ENCODE results near the gene SLC38A9. TPM values are rescaled to one million over a fixed set of nuclear protein-coding genes. Genes with fewer than 3 reads are reported as not detected.

The SLC38A9 gene
- total and polyA plus RNA-seq, 7 experiments from 2014 or later = 12.2 to 32.6 (median 22.2) TPM

DNA sequence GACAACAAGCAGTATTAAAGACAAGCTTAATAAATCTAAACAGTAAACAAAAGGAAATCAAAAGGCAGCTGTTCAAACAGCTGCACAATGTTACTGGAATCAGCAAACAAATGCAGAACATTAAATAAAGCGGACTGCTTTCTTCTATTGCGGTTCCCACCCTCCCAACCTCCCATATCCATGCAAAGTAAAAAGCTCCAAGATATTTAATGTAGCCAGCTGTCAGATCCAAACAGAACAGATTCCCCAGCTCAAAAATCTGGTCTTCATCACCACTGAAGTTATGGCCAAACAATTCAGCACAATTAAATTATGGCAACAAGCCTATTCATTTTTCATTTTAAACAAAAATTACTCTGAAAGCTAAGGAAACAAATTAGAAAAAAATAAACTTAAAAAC, 75.9 kb downstream of the SLC38A9 start:
- intact Hi-C loops (cut with micrococcal nuclease) = no loop called here
- H3K36me3 ChIP-seq (ENCODE audit: control insufficient read depth in 2 of 3, insufficient read depth in 3 of 3, low read length in 3 of 3) = peaks cover 0 to 5% (median 0%) of the 10 kb centered on the region in 3 experiments
- H3K27me3 ChIP-seq (ENCODE audit: control insufficient read depth in 2 of 2, insufficient read depth in 2 of 2, low read length in 2 of 2) = no peaks in the 10 kb centered on the region
- Mint-ChIP-seq H3K27ac (no peak overlapping the region), H3K9me3 (no peaks in the 10 kb centered on the region), H3K36me3 (peaks cover 6 to 40% (median 12%) of the 10 kb centered on the region in 5 donors), H3K4me1 (peaks cover 0 to 18% (median 12%) of the 10 kb centered on the region in 7 donors), H3K4me3 (no peak overlapping the region), H3K27me3 (no peaks in the 10 kb centered on the region)
- ChIA-PET CTCF (interaction anchor here (1.0 kb wide), 1 partner anchor 11 kb away, joined by 4 read pairs; no protein-coding TSS in a partner anchor), POLR2A (interaction anchor here (0.8 kb wide), 1 partner anchor 17 kb away, joined by 3 read pairs; no protein-coding TSS in a partner anchor)
- no peak overlapping the region for H3K27ac ChIP-seq (ENCODE audit: low read depth, low read length)
- no peaks in the 10 kb centered on the region for H3K9me3 ChIP-seq (ENCODE audit: control insufficient read depth in 2 of 3, low read length in 3 of 3)
- H3K4me3 ChIP-seq (ENCODE audit: low read length) = no peak overlapping the region
- no peaks in the 10 kb centered on the region for H3K4me1 ChIP-seq (ENCODE audit: control insufficient read depth in 2 of 2, insufficient read depth in 2 of 2, low read length in 2 of 2)
- DNase-seq (no peak), ATAC-seq (no peak)

GRCh38 chr5:55634866-55635265, 77.3 kb downstream of the SLC38A9 start:
- CTCF ChIA-PET = no interaction called here
- Histone ChIP-seq H3K27ac (ENCODE audit: low read depth, low read length) (no peak overlapping the region), H3K27me3 (ENCODE audit: control insufficient read depth in 2 of 2, insufficient read depth in 2 of 2, low read length in 2 of 2) (no peaks in the 10 kb centered on the region), H3K4me1 (ENCODE audit: control insufficient read depth in 2 of 2, insufficient read depth in 2 of 2, low read length in 2 of 2) (no peaks in the 10 kb centered on the region), H3K4me3 (ENCODE audit: low read length) (no peak overlapping the region), H3K36me3 (ENCODE audit: control insufficient read depth in 2 of 3, insufficient read depth in 3 of 3, low read length in 3 of 3) (peaks cover 0 to 5% (median 0%) of the 10 kb centered on the region in 3 experiments), H3K9me3 (ENCODE audit: control insufficient read depth in 2 of 3, low read length in 3 of 3) (no peaks in the 10 kb centered on the region)
- peak overlapping the region in 1 of 10 donors; percentile 17 for H3K4me3 Mint-ChIP-seq
- H3K27ac Mint-ChIP-seq = peak overlapping the region in 1 of 9 donors; percentile 18
- DNase-seq (no peak), ATAC-seq (no peak)
- POLR2A ChIA-PET = no interaction called here
- no peaks in the 10 kb centered on the region for H3K27me3 Mint-ChIP-seq
- intact Hi-C loops (cut with micrococcal nuclease) = loop anchor here in 1 of 2 donors (2.0 kb wide), 1 partner anchor 16 kb away; no protein-coding TSS in a partner anchor
- peaks cover 0 to 18% (median 12%) of the 10 kb centered on the region in 7 donors for H3K4me1 Mint-ChIP-seq
- H3K9me3 Mint-ChIP-seq = no peaks in the 10 kb centered on the region
- peaks cover 4 to 35% (median 13%) of the 10 kb centered on the region in 5 donors for H3K36me3 Mint-ChIP-seq

- peaks cover 0 to 5% (median 0%) of the 10 kb centered on the region in 3 experiments for H3K36me3 ChIP-seq (ENCODE audit: control insufficient read depth in 2 of 3, insufficient read depth in 3 of 3, low read length in 3 of 3)
- Mint-ChIP-seq H3K4me1 (peaks cover 0 to 18% (median 12%) of the 10 kb centered on the region in 7 donors), H3K27me3 (no peaks in the 10 kb centered on the region), H3K36me3 (peaks cover 4 to 37% (median 15%) of the 10 kb centered on the region in 5 donors), H3K9me3 (no peaks in the 10 kb centered on the region), H3K27ac (peak overlapping the region in 8 of 9 donors; percentile 16 to 81 (median 43)), H3K4me3 (peak overlapping the region in 8 of 10 donors; percentile 32 to 68 (median 52))
- POLR2A ChIA-PET = no interaction called here
- H3K9me3 ChIP-seq (ENCODE audit: control insufficient read depth in 2 of 3, low read length in 3 of 3) = no peaks in the 10 kb centered on the region
- no peak overlapping the region for H3K4me3 ChIP-seq (ENCODE audit: low read length)
- ATAC-seq (no peak), DNase-seq (no peak)
- CTCF ChIA-PET = no interaction called here
- H3K27me3 ChIP-seq (ENCODE audit: control insufficient read depth in 2 of 2, insufficient read depth in 2 of 2, low read length in 2 of 2) = no peaks in the 10 kb centered on the region
- H3K4me1 ChIP-seq (ENCODE audit: control insufficient read depth in 2 of 2, insufficient read depth in 2 of 2, low read length in 2 of 2) = no peaks in the 10 kb centered on the region
- intact Hi-C loops (cut with micrococcal nuclease) = loop anchor here in 1 of 2 donors (2.0 kb wide), 1 partner anchor 16 kb away; no protein-coding TSS in a partner anchor
- no peak overlapping the region for H3K27ac ChIP-seq (ENCODE audit: low read depth, low read length)
Observed at GRCh38 chr5:55634209-55634805, 77.8 kb downstream of the SLC38A9 start.

DNA sequence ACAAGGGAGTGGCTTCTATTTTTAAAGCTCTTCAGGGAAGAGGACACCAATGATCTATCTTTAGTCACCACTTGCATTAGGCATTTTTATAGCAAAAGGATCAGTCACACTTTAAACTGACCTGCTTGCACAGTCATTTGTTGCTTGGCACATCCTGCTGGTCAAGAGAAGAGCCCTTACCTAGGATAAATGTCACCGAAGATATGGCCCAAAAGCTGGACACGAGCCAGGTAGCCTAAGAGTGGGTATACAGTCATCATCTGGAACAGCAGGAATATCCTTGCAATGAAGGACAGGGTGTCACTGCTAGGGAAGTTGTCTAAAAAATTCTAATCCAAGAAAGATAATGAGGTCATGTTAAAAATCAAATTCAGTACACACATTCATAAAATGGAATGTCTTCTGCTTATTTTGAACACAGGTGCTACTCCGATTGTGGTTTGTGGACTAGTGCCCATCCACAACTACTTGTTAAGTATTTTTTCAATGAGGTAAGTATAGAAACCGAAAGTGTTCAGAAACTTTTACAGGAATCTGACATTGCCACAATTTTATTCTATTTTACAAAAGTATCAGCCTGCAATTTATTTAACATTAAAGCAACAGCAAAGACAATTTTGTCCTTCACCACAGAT, 78.4 kb downstream of the SLC38A9 start:
- peaks cover 0 to 18% (median 12%) of the 10 kb centered on the region in 7 donors for H3K4me1 Mint-ChIP-seq
- H3K4me3 Mint-ChIP-seq = peak overlapping the region in 8 of 10 donors; percentile 32 to 68 (median 55)
- H3K27ac ChIP-seq (ENCODE audit: low read depth, low read length) = no peak overlapping the region
- no peaks in the 10 kb centered on the region for H3K9me3 Mint-ChIP-seq
- H3K4me1 ChIP-seq (ENCODE audit: control insufficient read depth in 2 of 2, insufficient read depth in 2 of 2, low read length in 2 of 2) = no peaks in the 10 kb centered on the region
- H3K36me3 ChIP-seq (ENCODE audit: control insufficient read depth in 2 of 3, insufficient read depth in 3 of 3, low read length in 3 of 3) = peaks cover 0 to 5% (median 0%) of the 10 kb centered on the region in 3 experiments
- CTCF ChIA-PET = no interaction called here
- H3K9me3 ChIP-seq (ENCODE audit: control insufficient read depth in 2 of 3, low read length in 3 of 3) = no peaks in the 10 kb centered on the region
- no peak for ATAC-seq
- H3K4me3 ChIP-seq (ENCODE audit: low read length) = no peak overlapping the region
- POLR2A ChIA-PET = no interaction called here
- peak overlapping the region in 8 of 9 donors; percentile 16 to 81 (median 43) for H3K27ac Mint-ChIP-seq
- intact Hi-C loops (cut with micrococcal nuclease) = loop anchor here in 1 of 2 donors (2.0 kb wide), 1 partner anchor 17 kb away; no protein-coding TSS in a partner anchor
- no peaks in the 10 kb centered on the region for H3K27me3 ChIP-seq (ENCODE audit: control insufficient read depth in 2 of 2, insufficient read depth in 2 of 2, low read length in 2 of 2)
- peak in 1 of 9 donors; percentile 3 for DNase-seq
- no peaks in the 10 kb centered on the region for H3K27me3 Mint-ChIP-seq
- H3K36me3 Mint-ChIP-seq = peaks cover 4 to 35% (median 14%) of the 10 kb centered on the region in 5 donors

GRCh38 chr5:55629815-55630214, 82.3 kb downstream of the SLC38A9 start:
- no peak overlapping the region for H3K4me3 ChIP-seq (ENCODE audit: low read length)
- no peak overlapping the region for H3K4me3 Mint-ChIP-seq
- no peak overlapping the region for H3K27ac ChIP-seq (ENCODE audit: low read depth, low read length)
- H3K27me3 ChIP-seq (ENCODE audit: control insufficient read depth in 2 of 2, insufficient read depth in 2 of 2, low read length in 2 of 2) = no peaks in the 10 kb centered on the region
- no peaks in the 10 kb centered on the region for H3K4me1 ChIP-seq (ENCODE audit: control insufficient read depth in 2 of 2, insufficient read depth in 2 of 2, low read length in 2 of 2)
- ATAC-seq = no peak
- H3K36me3 ChIP-seq (ENCODE audit: control insufficient read depth in 2 of 3, insufficient read depth in 3 of 3, low read length in 3 of 3) = peaks cover 0 to 5% (median 0%) of the 10 kb centered on the region in 3 experiments
- no peak for DNase-seq
- CTCF ChIA-PET = no interaction called here
- H3K27me3 Mint-ChIP-seq = no peaks in the 10 kb centered on the region
- H3K36me3 Mint-ChIP-seq = peaks cover 0 to 39% (median 15%) of the 10 kb centered on the region in 5 donors
- intact Hi-C loops (cut with micrococcal nuclease) = no loop called here
- no peak overlapping the region for H3K27ac Mint-ChIP-seq
- POLR2A ChIA-PET = interaction anchor here (0.6 kb wide), 1 partner anchor 181 kb away, joined by 3 read pairs; no protein-coding TSS in a partner anchor
- no peaks in the 10 kb centered on the region for H3K9me3 ChIP-seq (ENCODE audit: control insufficient read depth in 2 of 3, low read length in 3 of 3)
- H3K9me3 Mint-ChIP-seq = no peaks in the 10 kb centered on the region
- peaks cover 0 to 25% (median 8%) of the 10 kb centered on the region in 7 donors for H3K4me1 Mint-ChIP-seq

DNA sequence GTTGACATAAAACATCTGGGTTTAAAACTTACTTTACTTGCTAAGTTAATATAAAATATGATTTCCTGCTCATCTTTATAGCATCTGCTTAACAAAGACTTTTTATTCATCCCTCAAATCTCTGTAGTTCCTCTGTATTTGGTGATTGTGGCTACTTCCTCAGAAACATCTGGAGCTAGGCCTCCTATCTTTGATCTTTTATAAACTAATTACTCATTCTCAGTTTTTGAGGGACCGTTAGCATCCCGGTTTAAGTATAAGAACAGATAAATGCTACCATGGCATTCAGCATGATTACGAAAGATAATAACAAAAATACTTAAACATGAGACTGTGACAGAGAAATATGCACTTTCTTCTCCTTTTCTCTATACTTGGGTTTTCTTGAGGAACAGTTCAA, 85.3 kb downstream of the SLC38A9 start:
- Histone ChIP-seq H3K36me3 (ENCODE audit: control insufficient read depth in 2 of 3, insufficient read depth in 3 of 3, low read length in 3 of 3) (no peaks in the 10 kb centered on the region), H3K9me3 (ENCODE audit: control insufficient read depth in 2 of 3, low read length in 3 of 3) (no peaks in the 10 kb centered on the region), H3K27me3 (ENCODE audit: control insufficient read depth in 2 of 2, insufficient read depth in 2 of 2, low read length in 2 of 2) (no peaks in the 10 kb centered on the region), H3K27ac (ENCODE audit: low read depth, low read length) (no peak overlapping the region), H3K4me1 (ENCODE audit: control insufficient read depth in 2 of 2, insufficient read depth in 2 of 2, low read length in 2 of 2) (no peaks in the 10 kb centered on the region), H3K4me3 (ENCODE audit: low read length) (no peak overlapping the region)
- CTCF ChIA-PET = no interaction called here
- Mint-ChIP-seq H3K27ac (no peak overlapping the region), H3K27me3 (no peaks in the 10 kb centered on the region), H3K9me3 (no peaks in the 10 kb centered on the region), H3K36me3 (peaks cover 0 to 27% (median 12%) of the 10 kb centered on the region in 5 donors), H3K4me3 (no peak overlapping the region), H3K4me1 (peaks cover 0 to 15% (median 0%) of the 10 kb centered on the region in 7 donors)
- intact Hi-C loops (cut with micrococcal nuclease) = no loop called here
- no peak for ATAC-seq
- POLR2A ChIA-PET = interaction anchor here (1.3 kb wide), 1 partner anchor 23 kb away, joined by 3 read pairs; no protein-coding TSS in a partner anchor
- DNase-seq = no peak

Measured in naive thymus-derived CD4-positive, alpha-beta T cell (primary cell).